IMR-90 (cell line): ENCODE measurements around the gene ELFN1. TPM values are rescaled to one million over a fixed set of nuclear protein-coding genes. Genes with fewer than 3 reads are reported as not detected.

Experiments used
- ATAC-seq: fragments of 200-7000 bp; cut with Tn5 transposase; 2 replicates; pipeline ENCODE4 v1.9.1; 2020; ENCODE audit warnings: low read depth, mild to moderate bottlenecking, moderate library complexity
- BruUV-seq: library from RNA; stranded (reverse); fragments of 400-500 nt; replicated peaks from 2 replicates; lab custom pipeline; 2021; lab: Mats Ljungman, UMichigan
- CTCF ChIA-PET: fragments of 300-600 bp; formaldehyde crosslinking; extraction: SDS; loops from one replicate; lab custom pipeline; 2021; ENCODE audit warnings: antibody characterized with exemption; lab: Yijun Ruan, JAX
- POLR2A ChIA-PET: fragments of 300-600 bp; sonication (Branson Sonifier 250); formaldehyde crosslinking; loops from one replicate; lab custom pipeline; 2022; ENCODE audit warnings: antibody characterized with exemption; ENCODE audit not compliant: unreplicated experiment; lab: Charles Lee
- DNase-seq: peaks from one replicate; pipeline ENCODE4 v3.0.0; 2013
- H2AFZ ChIP-seq: replicated peaks from 2 replicates; pipeline ENCODE3; 2013; ENCODE audit warnings: low read length, mild to moderate bottlenecking; ENCODE audit not compliant: poor library complexity
- H2AK5ac ChIP-seq: 2 replicates; pipeline ENCODE4 v1.6.1; 2013; ENCODE audit warnings: low read depth, low read length, inconsistent platforms
- H2AK9ac ChIP-seq: replicated peaks from 2 replicates; pipeline ENCODE3; 2013; ENCODE audit warnings: mild to moderate bottlenecking, low read depth, low read length, moderate library complexity; ENCODE audit not compliant: poor library complexity
- H2BK120ac ChIP-seq: 2 replicates; pipeline ENCODE4 v1.6.1; 2013; ENCODE audit warnings: low read depth, low read length, inconsistent platforms
- H2BK15ac ChIP-seq: 3 replicates; pipeline ENCODE4 v1.6.1; 2013; ENCODE audit warnings: low read depth, low read length, inconsistent platforms
- H2BK20ac ChIP-seq: 2 replicates; pipeline ENCODE4 v1.6.1; 2013; ENCODE audit warnings: low read depth, mild to moderate bottlenecking, inconsistent platforms, low read length, moderate library complexity
- H2BK5ac ChIP-seq: 2 replicates; pipeline ENCODE4 v1.6.1; 2013; ENCODE audit warnings: mild to moderate bottlenecking, low read depth, low read length, inconsistent platforms; ENCODE audit not compliant: poor library complexity, severe bottlenecking
- H3K14ac ChIP-seq: replicated peaks from 2 replicates; pipeline ENCODE4 v1.6.1; 2013; ENCODE audit warnings: low read depth, low read length, inconsistent platforms
- H3K18ac ChIP-seq: 2 replicates; pipeline ENCODE4 v1.6.1; 2013; ENCODE audit warnings: low read depth, low read length, control low read depth
- H3K23ac ChIP-seq: 2 replicates; pipeline ENCODE4 v1.6.1; 2013; ENCODE audit warnings: low read depth, low read length, inconsistent platforms
- H3K27ac ChIP-seq: 2 replicates; pipeline ENCODE4 v1.5.1; 2013; ENCODE audit warnings: mild to moderate bottlenecking, control low read depth, low read length; ENCODE audit not compliant: insufficient read depth
- H3K27me3 ChIP-seq: 2 replicates; pipeline ENCODE4 v1.6.1; 2013; ENCODE audit warnings: low read length; ENCODE audit not compliant: control insufficient read depth, insufficient read depth
- H3K36me3 ChIP-seq: 2 replicates; pipeline ENCODE4 v1.6.1; 2013; ENCODE audit warnings: low read length, mixed read lengths; ENCODE audit not compliant: control insufficient read depth, insufficient read depth
- H3K4ac ChIP-seq: 2 replicates; pipeline ENCODE4 v1.6.1; 2013; ENCODE audit warnings: low read depth, low read length, inconsistent platforms
- H3K4me1 ChIP-seq: 2 replicates; pipeline ENCODE4 v1.6.1; 2013; ENCODE audit warnings: low read length, mixed read lengths; ENCODE audit not compliant: control insufficient read depth, insufficient read depth
- H3K4me2 ChIP-seq: 2 replicates; pipeline ENCODE4 v1.6.1; 2013; ENCODE audit warnings: low read depth, mild to moderate bottlenecking, control low read depth, low read length, moderate library complexity
- H3K4me3 ChIP-seq: 2 replicates; pipeline ENCODE4 v1.5.1; 2013; ENCODE audit warnings: low read depth, mild to moderate bottlenecking, control low read depth, low read length, moderate library complexity; ENCODE audit not compliant: insufficient read depth
- H3K56ac ChIP-seq: 2 replicates; pipeline ENCODE4 v1.6.1; 2013; ENCODE audit warnings: low read length, inconsistent platforms; ENCODE audit not compliant: insufficient read depth; ENCODE audit errors: extremely low read depth
- H3K79me1 ChIP-seq, 2 experiments: 2 replicates each; pipeline ENCODE4 v1.6.1; 2013; ENCODE audit warnings: low read length in 2 of 2, inconsistent platforms in 1 of 2, low read depth in 1 of 2
- H3K9ac ChIP-seq: 2 replicates; pipeline ENCODE4 v1.6.1; 2013; ENCODE audit warnings: low read depth, low read length, control low read depth
- H3K9me1 ChIP-seq: 2 replicates; pipeline ENCODE4 v1.6.1; 2013; ENCODE audit warnings: low read length, inconsistent platforms; ENCODE audit not compliant: insufficient read depth
- H3K9me3 ChIP-seq: 2 replicates; pipeline ENCODE4 v1.6.1; 2013; ENCODE audit warnings: low read length; ENCODE audit not compliant: control insufficient read depth, insufficient read depth
- H4K20me1 ChIP-seq: 2 replicates; pipeline ENCODE4 v1.6.1; 2013; ENCODE audit warnings: low read length, inconsistent platforms; ENCODE audit not compliant: insufficient read depth
- H4K5ac ChIP-seq: 2 replicates; pipeline ENCODE4 v1.6.1; 2013; ENCODE audit warnings: mild to moderate bottlenecking, low read depth, low read length, control low read depth
- H4K8ac ChIP-seq, 2 experiments: 2 replicates each; pipeline ENCODE4 v1.6.1; 2013; ENCODE audit warnings: low read depth in 2 of 2, low read length in 2 of 2, control low read depth in 1 of 2, inconsistent platforms in 1 of 2
- H4K91ac ChIP-seq: 2 replicates; pipeline ENCODE4 v1.6.1; 2013; ENCODE audit warnings: low read depth, low read length, inconsistent platforms; ENCODE audit not compliant: insufficient read depth
- CEBPB ChIP-seq: IDR thresholded peaks from 2 replicates; pipeline ENCODE4 v1.6.1; 2012; ENCODE audit warnings: low read depth, low read length, improper control_type of control experiment
- CHD1 ChIP-seq: IDR thresholded peaks from 2 replicates; pipeline ENCODE4 v1.6.1; 2012; ENCODE audit warnings: low read depth, low read length, improper control_type of control experiment
- CTCF ChIP-seq: conservative IDR thresholded peaks from 2 replicates; pipeline ENCODE4 v1.5.1; 2012; ENCODE audit warnings: mild to moderate bottlenecking, low read depth, low read length, improper control_type of control experiment
- FOS ChIP-seq: fragments of 150-350 bp; IDR thresholded peaks from 2 replicates; pipeline ENCODE4 v1.6.1; 2016; ENCODE audit warnings: low read depth, low read length
- MAFK ChIP-seq: IDR thresholded peaks from 2 replicates; pipeline ENCODE4 v1.6.1; 2012; ENCODE audit warnings: low read depth, low read length, improper control_type of control experiment
- MAZ ChIP-seq: IDR thresholded peaks from 2 replicates; pipeline ENCODE4 v1.6.1; 2012; ENCODE audit warnings: low read depth, mild to moderate bottlenecking, low read length, improper control_type of control experiment, moderate library complexity, borderline replicate concordance
- MXI1 ChIP-seq: IDR thresholded peaks from 2 replicates; pipeline ENCODE4 v1.6.1; 2012; ENCODE audit warnings: low read depth, mild to moderate bottlenecking, low read length, moderate library complexity, borderline replicate concordance
- NFE2L2 ChIP-seq: fragments of 150-350 bp; IDR thresholded peaks from 2 replicates; pipeline ENCODE4 v1.6.1; 2016; ENCODE audit warnings: low read depth, mild to moderate bottlenecking, low read length
- RAD21 ChIP-seq: IDR thresholded peaks from 2 replicates; pipeline ENCODE4 v1.6.1; 2012; ENCODE audit warnings: low read length, improper control_type of control experiment
- RCOR1 ChIP-seq: IDR thresholded peaks from 2 replicates; pipeline ENCODE4 v1.6.1; 2012; ENCODE audit warnings: mild to moderate bottlenecking, low read length, improper control_type of control experiment; ENCODE audit not compliant: insufficient replicate concordance
- RFX5 ChIP-seq: IDR thresholded peaks from 2 replicates; pipeline ENCODE4 v1.8.0; 2012; ENCODE audit warnings: low read depth, mild to moderate bottlenecking, low read length, moderate library complexity
- SMC3 ChIP-seq: fragments of 150-350 bp; IDR thresholded peaks from 2 replicates; pipeline ENCODE4 v1.6.1; 2016; ENCODE audit warnings: low read depth, mild to moderate bottlenecking, antibody characterized with exemption, low read length, moderate library complexity
- USF2 ChIP-seq: fragments of 150-350 bp; IDR thresholded peaks from 2 replicates; pipeline ENCODE4 v1.6.1; 2017; ENCODE audit warnings: mild to moderate bottlenecking, antibody characterized with exemption, low read length, low read depth
- WGBS, 2 experiments: methylation state at CpG; one replicate each; pipeline versions ENCODE4 v1.1.5 to v1.1.7; 2013; ENCODE audit warnings: missing lambda C conversion rate in 2 of 2; ENCODE audit not compliant: insufficient read length in 1 of 2; ENCODE audit errors: extremely low coverage in 2 of 2; 5-methylcytosine and 5-hydroxymethylcytosine counted together
- dilution Hi-C: fragments of 300-500 bp; cut with HindIII; formaldehyde crosslinking; loops from one replicate; pipeline ENCODE4 v1.14.3; 2018; ENCODE audit warnings: low sequenced_read_pairs; ENCODE audit not compliant: unreplicated experiment
- in situ Hi-C: fragments of 300-500 bp; cut with MboI; formaldehyde crosslinking; loops from 3 replicates; pipeline ENCODE4 v1.14.3; 2019; ENCODE audit warnings: low sequenced_read_pairs, inconsistent platforms, mixed read lengths
- intact Hi-C: fragments of 100-400 bp; cut with micrococcal nuclease; formaldehyde crosslinking; loops from 2 replicates; pipeline ENCODE4 v1.10.0; 2022
- polyA plus RNA-seq, 3 experiments: library from polyadenylated mRNA; depleted of rRNA; stranded (reverse); fragments of >200 nt; gene quantifications; 2 replicates each; pipeline ENCODE4 v1.2.3, GENCODE V29; 2012; ENCODE audit warnings: low replicate concordance in 1 of 3
- total RNA-seq: library from RNA; depleted of rRNA; stranded (reverse); fragments of >200 nt; gene quantifications from 2 replicates; pipeline ENCODE4 v1.2.3, GENCODE V29; 2012

The ELFN1 gene
- total and polyA plus RNA-seq, 2 of the 4 experiments (the other 2 are of a cell fraction), result 1.6 to 5.2 TPM

DNA sequence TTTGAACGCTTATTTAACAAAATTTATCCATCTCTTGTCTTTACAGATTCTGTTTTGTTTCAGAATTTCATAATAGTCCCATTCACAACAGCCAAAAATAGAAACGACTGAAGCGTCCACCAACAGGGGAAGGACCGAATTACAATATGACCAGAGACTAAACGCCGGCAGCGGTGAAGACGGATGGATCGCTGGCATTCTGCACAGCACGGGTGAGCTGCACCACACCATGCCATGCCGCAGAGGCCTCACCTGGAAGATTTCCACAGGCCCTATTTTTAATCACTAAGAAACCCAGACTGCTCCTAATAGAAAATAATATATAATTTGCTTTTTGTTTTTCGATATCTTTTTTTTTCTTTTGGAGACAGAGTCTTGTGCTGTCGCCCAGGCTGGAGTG, 91.0 kb downstream of the ELFN1 start:
- ATAC-seq, result no peak
- intact Hi-C loops, result no loop called here
- dilution Hi-C loops, result no loop called here

More for the DNA sequence above, 91.0 kb downstream of the ELFN1 start:
- no peak overlapping the region for H3K4me2 ChIP-seq
- no peak overlapping the region for H3K9ac ChIP-seq
- no peak overlapping the region for H4K5ac ChIP-seq
- no peak for DNase-seq
- H3K18ac ChIP-seq, result no peak overlapping the region
- H2BK5ac ChIP-seq, result no peak overlapping the region
- no peaks in the 10 kb centered on the region for H3K4me1 ChIP-seq
- no peak overlapping the region for H3K23ac ChIP-seq
- H3K14ac ChIP-seq, result no peak overlapping the region
- H3K9me1 ChIP-seq, result no peaks in the 10 kb centered on the region
- no CpG with 5 or more reads among the region's 13 CpGs for WGBS, 2 experiments
- no peaks in the 10 kb centered on the region for H3K79me1 ChIP-seq
- no peak overlapping the region for H3K27ac ChIP-seq
- H2BK120ac ChIP-seq, result no peak overlapping the region
- no peaks in the 10 kb centered on the region for H4K20me1 ChIP-seq
- in situ Hi-C loops, result no loop called here
- H3K4ac ChIP-seq, result no peak overlapping the region
- CTCF ChIA-PET, result no interaction called here
- H3K27me3 ChIP-seq, result peaks cover 2% of the 10 kb centered on the region
- no peak overlapping the region for H3K56ac ChIP-seq
- no peaks in the 10 kb centered on the region for H3K36me3 ChIP-seq
- no peak overlapping the region for H2AFZ ChIP-seq
- no peak overlapping the region for H2AK9ac ChIP-seq
- no peak overlapping the region for H2BK20ac ChIP-seq
- H4K8ac ChIP-seq, result no peak overlapping the region
- H3K4me3 ChIP-seq, result no peak overlapping the region
- no peak overlapping the region for H4K91ac ChIP-seq
- H3K9me3 ChIP-seq, result peaks cover 20% of the 10 kb centered on the region
- H2BK15ac ChIP-seq, result no peak overlapping the region
- TF ChIP-seq MAZ, result no peak
- no peak for TF ChIP-seq NFE2L2
- TF ChIP-seq FOS, result no peak
- TF ChIP-seq MAFK, result no peak
- no peak for TF ChIP-seq MXI1
- no peak for TF ChIP-seq RFX5
- no peak for TF ChIP-seq CEBPB
- no peak for TF ChIP-seq USF2
- TF ChIP-seq SMC3, result no peak
- no peak for TF ChIP-seq CHD1
- TF ChIP-seq CTCF, result no peak
- TF ChIP-seq RAD21, result no peak
- TF ChIP-seq RCOR1, result no peak
- POLR2A ChIA-PET, result no interaction called here
- no peak overlapping the region for H2AK5ac ChIP-seq
- no TSS peak for BruUV-seq
